Measurements from ENCODE around the gene AKAP8L.

DNA sequence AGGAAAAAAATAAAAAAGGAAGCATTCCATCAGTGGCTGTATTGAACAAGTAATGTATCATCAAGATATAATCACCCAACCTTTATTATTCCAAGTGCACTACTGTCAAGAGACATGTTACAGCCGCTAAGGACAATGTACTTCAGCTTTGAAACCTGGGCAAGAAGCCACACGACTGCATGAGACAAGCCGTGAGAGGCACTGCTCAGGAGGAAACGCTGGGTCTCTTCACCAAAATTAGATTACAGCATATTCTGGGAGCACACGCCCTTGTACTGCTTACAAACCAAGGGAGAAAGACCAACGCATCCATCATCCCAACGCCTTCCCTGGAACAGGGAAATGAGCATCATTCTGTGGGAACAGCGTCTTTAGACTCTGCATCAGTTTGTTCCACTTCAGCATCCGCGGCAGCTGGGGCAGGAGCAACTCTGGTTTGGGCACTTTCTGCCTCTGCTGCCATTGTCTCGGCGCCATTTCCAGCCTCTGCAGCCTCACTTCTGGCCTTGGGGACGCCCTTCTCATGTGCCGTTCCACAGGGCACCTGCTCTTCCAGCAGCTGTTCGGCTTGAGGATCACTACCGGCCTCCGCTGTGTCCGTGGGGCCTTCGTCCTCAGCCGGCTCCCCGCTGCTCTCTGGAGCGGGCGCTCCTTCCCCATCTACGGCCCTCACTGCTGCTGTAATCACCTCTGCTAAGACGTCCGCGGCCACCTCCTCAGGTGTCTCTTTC, 64.1 kb downstream of the AKAP8L start:
- TF ChIP-seq, protein P1, sequence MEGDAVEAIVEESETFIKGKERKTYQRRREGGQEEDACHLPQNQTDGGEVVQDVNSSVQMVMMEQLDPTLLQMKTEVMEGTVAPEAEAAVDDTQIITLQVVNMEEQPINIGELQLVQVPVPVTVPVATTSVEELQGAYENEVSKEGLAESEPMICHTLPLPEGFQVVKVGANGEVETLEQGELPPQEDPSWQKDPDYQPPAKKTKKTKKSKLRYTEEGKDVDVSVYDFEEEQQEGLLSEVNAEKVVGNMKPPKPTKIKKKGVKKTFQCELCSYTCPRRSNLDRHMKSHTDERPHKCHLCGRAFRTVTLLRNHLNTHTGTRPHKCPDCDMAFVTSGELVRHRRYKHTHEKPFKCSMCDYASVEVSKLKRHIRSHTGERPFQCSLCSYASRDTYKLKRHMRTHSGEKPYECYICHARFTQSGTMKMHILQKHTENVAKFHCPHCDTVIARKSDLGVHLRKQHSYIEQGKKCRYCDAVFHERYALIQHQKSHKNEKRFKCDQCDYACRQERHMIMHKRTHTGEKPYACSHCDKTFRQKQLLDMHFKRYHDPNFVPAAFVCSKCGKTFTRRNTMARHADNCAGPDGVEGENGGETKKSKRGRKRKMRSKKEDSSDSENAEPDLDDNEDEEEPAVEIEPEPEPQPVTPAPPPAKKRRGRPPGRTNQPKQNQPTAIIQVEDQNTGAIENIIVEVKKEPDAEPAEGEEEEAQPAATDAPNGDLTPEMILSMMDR (conservative IDR thresholded peaks at IDR 0.05 in 1 of 2, IDR thresholded peaks at IDR 0.05 in 1 of 2; ENCODE audit: low read depth in 1 of 2, low read length in 2 of 2): no peak
- TF ChIP-seq EZH2 (IDR thresholded peaks at IDR 0.05; ENCODE audit: low read length, missing control alignments): no peak

All from fibroblast of lung (primary cell).